H1 (cell line): ENCODE data around the gene RABGGTB. TPM values are rescaled to one million over a fixed set of nuclear protein-coding genes. Genes with fewer than 3 reads are reported as not detected.

ENCODE experiments used
- ASH2L ChIP-seq: fragments of 200-600, 300-600 bp; sonication (generic); IDR thresholded peaks from one replicate; pipeline ENCODE4 v1.7.1; 2017; ENCODE audit warnings: low read length
- BACH1 ChIP-seq: IDR thresholded peaks from 2 replicates; pipeline ENCODE4 v1.6.1; 2012; ENCODE audit warnings: low read length, improper control_type of control experiment
- BCL11A ChIP-seq, 2 experiments: IDR thresholded peaks; one replicate each; pipeline ENCODE4 v1.6.1; 2011; ENCODE audit warnings: low read depth in 2 of 2, low read length in 2 of 2, mild to moderate bottlenecking in 2 of 2
- CBX5 ChIP-seq: fragments of 300-800, 300-1000 bp; sonication (generic); IDR thresholded peaks from 2 replicates; pipeline ENCODE4 v1.7.1; 2016; ENCODE audit warnings: antibody characterized with exemption, low read length, low read depth
- CEBPB ChIP-seq: IDR thresholded peaks from 2 replicates; pipeline ENCODE4 v1.6.1; 2012; ENCODE audit warnings: low read depth, low read length
- FOSL1 ChIP-seq: IDR thresholded peaks from 2 replicates; pipeline ENCODE4 v1.6.1; 2011; ENCODE audit warnings: mild to moderate bottlenecking, low read depth, low read length, moderate library complexity; ENCODE audit not compliant: insufficient read depth
- GABPA ChIP-seq: IDR thresholded peaks from 2 replicates; pipeline ENCODE4 v1.6.1; 2011; ENCODE audit warnings: mild to moderate bottlenecking, low read length, moderate library complexity, borderline replicate concordance; ENCODE audit not compliant: insufficient read depth
- GTF2F1 ChIP-seq: IDR thresholded peaks from 2 replicates; pipeline ENCODE4 v1.6.1; 2012; ENCODE audit warnings: low read depth, low read length, improper control_type of control experiment, borderline replicate concordance
- HDAC2 ChIP-seq, 2 experiments: fragments of 300-600 bp in 1 of 2; sonication (generic) in 1 of 2; IDR thresholded peaks; 2 replicates each; pipeline ENCODE4 v1.6.1; 2011 to 2012; ENCODE audit warnings: low read depth in 2 of 2, low read length in 2 of 2, mild to moderate bottlenecking in 2 of 2, moderate library complexity in 2 of 2, borderline replicate concordance in 1 of 2, inconsistent platforms in 1 of 2
- NANOG ChIP-seq: IDR thresholded peaks from 2 replicates; pipeline ENCODE4 v1.6.1; 2011; ENCODE audit warnings: low read length, low read depth, mild to moderate bottlenecking, inconsistent platforms; ENCODE audit not compliant: insufficient read depth, poor library complexity, severe bottlenecking
- PHF8 ChIP-seq: fragments of 200-600 bp; sonication (generic); conservative IDR thresholded peaks from 2 replicates; pipeline ENCODE4 v1.7.1; 2012; ENCODE audit warnings: low read depth, mild to moderate bottlenecking, inconsistent platforms, low read length, moderate library complexity
- POLR2A ChIP-seq, 2 experiments: IDR thresholded peaks; 1 replicate in 1 of 2; 2 replicates in 1 of 2; pipeline ENCODE4 v1.6.1; 2011; ENCODE audit warnings: low read depth in 2 of 2, low read length in 2 of 2, mild to moderate bottlenecking in 2 of 2; ENCODE audit errors: control extremely low read depth in 1 of 2
- POLR2AphosphoS5 ChIP-seq: IDR thresholded peaks from 2 replicates; pipeline ENCODE4 v1.6.1; 2011; ENCODE audit warnings: low read depth, low read length
- RFX5 ChIP-seq: IDR thresholded peaks from 2 replicates; pipeline ENCODE4 v1.6.1; 2011; ENCODE audit warnings: low read depth, low read length, improper control_type of control experiment, borderline replicate concordance
- RNF2 ChIP-seq: fragments of 200-900, 300-1000 bp; sonication (generic); IDR thresholded peaks from 2 replicates; pipeline ENCODE4 v1.7.1; 2016; ENCODE audit warnings: borderline replicate concordance, low read depth, mild to moderate bottlenecking, antibody characterized with exemption, low read length; ENCODE audit not compliant: poor library complexity, severe bottlenecking; ENCODE audit errors: missing control alignments
- RXRA ChIP-seq: IDR thresholded peaks from 2 replicates; pipeline ENCODE4 v1.6.1; 2011; ENCODE audit warnings: low read depth, mild to moderate bottlenecking, low read length, moderate library complexity; ENCODE audit not compliant: insufficient read depth
- SIN3A ChIP-seq, 2 experiments: IDR thresholded peaks in 1 of 2; conservative IDR thresholded peaks in 1 of 2; 2 replicates each; pipeline ENCODE4 v1.6.1; 2011 to 2012; ENCODE audit warnings: low read length in 2 of 2, improper control_type of control experiment in 1 of 2, low read depth in 1 of 2, mild to moderate bottlenecking in 1 of 2
- SP2 ChIP-seq: IDR thresholded peaks from 2 replicates; pipeline ENCODE4 v1.6.1; 2012; ENCODE audit warnings: mild to moderate bottlenecking, low read length, inconsistent platforms
- SRF ChIP-seq: IDR thresholded peaks from 2 replicates; pipeline ENCODE4 v1.6.1; 2011; ENCODE audit warnings: mild to moderate bottlenecking, low read depth, low read length, moderate library complexity
- SUZ12 ChIP-seq: fragments of 200-600 bp; sonication (generic); IDR thresholded peaks from 2 replicates; pipeline ENCODE4 v1.6.1; 2012; ENCODE audit warnings: mild to moderate bottlenecking, inconsistent platforms, low read length, moderate library complexity, mixed read lengths
- TBP ChIP-seq: IDR thresholded peaks from 2 replicates; pipeline ENCODE4 v1.6.1; 2011; ENCODE audit warnings: low read depth, low read length, improper control_type of control experiment
- TEAD4 ChIP-seq: IDR thresholded peaks from 2 replicates; pipeline ENCODE4 v1.6.1; 2012; ENCODE audit warnings: low read depth, low read length, inconsistent platforms, mixed read lengths
- YY1 ChIP-seq: IDR thresholded peaks from 2 replicates; pipeline ENCODE4 v1.6.1; 2011; ENCODE audit warnings: low read depth, mild to moderate bottlenecking, low read length
- ZNF274 ChIP-seq: IDR thresholded peaks from 2 replicates; pipeline ENCODE4 v1.7.0; 2012; ENCODE audit warnings: low read length, borderline replicate concordance; ENCODE audit errors: extremely low read depth
- polyA plus RNA-seq, 7 experiments: library from polyadenylated mRNA; depleted of rRNA in 3 of 7; stranded (reverse) in 5 of 7; unstranded in 2 of 7; fragments of >200 nt in 5 of 7; fragments of 200-250 nt in 2 of 7; gene quantifications; 1 replicate in 5 of 7; 2 replicates in 1 of 7; 4 replicates in 1 of 7; pipeline versions ENCODE4 v1.2.1 to v1.2.3, GENCODE V29; 2011 to 2013; ENCODE audit warnings: missing spikeins in 2 of 7, mixed read lengths in 2 of 7
- total RNA-seq: library from RNA; stranded (reverse); fragmentation: NEBNext Ultra II Directional; extraction: Animal tissue kit (Norgen Biotek cat#: 25700); gene quantifications from 2 replicates; pipeline ENCODE4 v1.2.1, GENCODE V29; 2021

The RABGGTB gene
- total and polyA plus RNA-seq, 2 of the 8 experiments (the other 6 are each of a cell fraction or from before 2014, with no cell fraction given): 70.7 to 124 TPM

GRCh38 chr1:75785983-75786853 lies at the start of gene RABGGTB (continued):
- TF ChIP-seq ASH2L (no peak), GTF2F1 (peak; percentile 93), TEAD4 (no peak), NANOG (peak; percentile 26), TBP (peak; percentile 98), POLR2A (IDR thresholded peaks at IDR 0.05; ENCODE audit: control extremely low read depth in 1 of 2, low read depth in 2 of 2, low read length in 2 of 2) (peak; percentile 99), CEBPB (no peak), GABPA (no peak), FOSL1 (no peak), SRF (no peak), ZNF274 (no peak), CBX5 (no peak), SP2 (no peak), RXRA (no peak), BCL11A (IDR thresholded peaks at IDR 0.05; ENCODE audit: low read depth in 2 of 2, low read length in 2 of 2) (no peak), POLR2AphosphoS5 (peak; percentile 100), RNF2 (no peak), YY1 (no peak), HDAC2 (IDR thresholded peaks at IDR 0.05; ENCODE audit: borderline replicate concordance in 1 of 2, low read depth in 2 of 2, low read length in 2 of 2) (no peak), BACH1 (peak; percentile 20; the same call in 1 of the 2 replicates), RFX5 (no peak), SUZ12 (no peak), PHF8 (peak; percentile 85), SIN3A (conservative IDR thresholded peaks at IDR 0.05 in 1 of 2, IDR thresholded peaks at IDR 0.05 in 1 of 2; ENCODE audit: low read depth in 1 of 2, low read length in 2 of 2) (peak; percentile 56 to 87; a peak in 3 of 4 replicates)
